ENCODE data around the gene UNCX.

The UNCX gene

GRCh38 chr7:1241258-1241602 is 8.6 kb downstream of the UNCX start:
- no peak for TF ChIP-seq EZH2phosphoT487 (IDR thresholded peaks at IDR 0.05; ENCODE audit: borderline replicate concordance)
- TF ChIP-seq, protein P1, sequence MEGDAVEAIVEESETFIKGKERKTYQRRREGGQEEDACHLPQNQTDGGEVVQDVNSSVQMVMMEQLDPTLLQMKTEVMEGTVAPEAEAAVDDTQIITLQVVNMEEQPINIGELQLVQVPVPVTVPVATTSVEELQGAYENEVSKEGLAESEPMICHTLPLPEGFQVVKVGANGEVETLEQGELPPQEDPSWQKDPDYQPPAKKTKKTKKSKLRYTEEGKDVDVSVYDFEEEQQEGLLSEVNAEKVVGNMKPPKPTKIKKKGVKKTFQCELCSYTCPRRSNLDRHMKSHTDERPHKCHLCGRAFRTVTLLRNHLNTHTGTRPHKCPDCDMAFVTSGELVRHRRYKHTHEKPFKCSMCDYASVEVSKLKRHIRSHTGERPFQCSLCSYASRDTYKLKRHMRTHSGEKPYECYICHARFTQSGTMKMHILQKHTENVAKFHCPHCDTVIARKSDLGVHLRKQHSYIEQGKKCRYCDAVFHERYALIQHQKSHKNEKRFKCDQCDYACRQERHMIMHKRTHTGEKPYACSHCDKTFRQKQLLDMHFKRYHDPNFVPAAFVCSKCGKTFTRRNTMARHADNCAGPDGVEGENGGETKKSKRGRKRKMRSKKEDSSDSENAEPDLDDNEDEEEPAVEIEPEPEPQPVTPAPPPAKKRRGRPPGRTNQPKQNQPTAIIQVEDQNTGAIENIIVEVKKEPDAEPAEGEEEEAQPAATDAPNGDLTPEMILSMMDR (conservative IDR thresholded peaks at IDR 0.05; ENCODE audit: low read length) = no peak
- Histone ChIP-seq H3K9me3 (ENCODE audit: insufficient read depth, low read depth, low read length) (no peaks in the 10 kb centered on the region), H4K20me1 (ENCODE audit: insufficient read depth, low read length, poor library complexity, severe bottlenecking) (no peaks in the 10 kb centered on the region), H3K4me2 (ENCODE audit: low read depth, low read length, poor library complexity, severe bottlenecking) (no peak overlapping the region), H3K4me1 (ENCODE audit: insufficient read depth, low read length, poor library complexity, severe bottlenecking) (no peaks in the 10 kb centered on the region), H3K36me3 (ENCODE audit: insufficient read depth, low read length) (no peaks in the 10 kb centered on the region), H3K9ac (ENCODE audit: low read depth, low read length, poor library complexity, severe bottlenecking) (no peak overlapping the region), H3K79me2 (ENCODE audit: insufficient read depth, low read length) (no peaks in the 10 kb centered on the region), H3K9me2 (replicated peaks; ENCODE audit: low read depth, low read length) (no peaks in the 10 kb centered on the region), H3F3A (ENCODE audit: low read depth) (no peaks in the 10 kb centered on the region), H3K4me3 (ENCODE audit: low read length, poor library complexity, severe bottlenecking) (no peak overlapping the region), H2AFZ (ENCODE audit: low read length) (no peak overlapping the region), H3K27me3 (ENCODE audit: insufficient read depth, low read length, poor library complexity, severe bottlenecking) (no peaks in the 10 kb centered on the region)

DNA sequence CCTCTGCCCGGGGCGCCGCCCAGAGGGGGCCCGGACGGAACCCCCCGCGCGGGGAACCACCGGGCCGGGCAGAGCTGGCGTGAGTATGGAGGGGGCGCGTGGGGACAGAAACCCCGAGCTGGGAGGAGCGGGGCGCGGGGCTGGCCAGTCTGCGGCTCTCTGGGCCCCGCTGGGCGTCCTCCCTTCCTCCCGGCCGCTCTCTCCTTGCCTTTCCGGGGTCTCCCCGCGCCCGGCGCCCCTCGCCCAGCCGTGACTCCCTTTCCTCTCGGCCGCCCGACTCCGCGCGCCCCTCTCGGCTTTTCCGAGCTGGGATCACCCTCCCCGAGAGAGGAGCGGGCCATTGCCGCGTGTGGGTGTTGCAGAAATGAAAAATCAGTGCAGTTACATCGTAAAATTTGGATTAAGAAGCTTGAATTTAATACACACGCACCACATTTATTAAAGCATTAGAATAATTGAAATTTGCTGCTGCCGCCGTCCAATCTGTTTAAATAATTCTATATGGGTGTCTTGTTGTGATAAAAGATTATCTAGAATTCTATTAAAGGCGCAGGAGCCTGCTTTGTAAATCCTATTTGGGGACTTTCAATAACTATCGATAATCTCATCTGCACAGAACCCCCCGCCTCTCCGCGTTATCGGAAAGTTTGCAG is 9.1 kb downstream of the UNCX start:
- TF ChIP-seq EZH2phosphoT487 (IDR thresholded peaks at IDR 0.05; ENCODE audit: borderline replicate concordance) = no peak
- TF ChIP-seq, protein P1 (conservative IDR thresholded peaks at IDR 0.05; ENCODE audit: low read length) = no peak
- H3F3A ChIP-seq (ENCODE audit: low read depth) = no peaks in the 10 kb centered on the region
- no peaks in the 10 kb centered on the region for H3K79me2 ChIP-seq (ENCODE audit: insufficient read depth, low read length)
- H3K27me3 ChIP-seq (ENCODE audit: insufficient read depth, low read length, poor library complexity, severe bottlenecking) = no peaks in the 10 kb centered on the region
- no peak overlapping the region for H3K9ac ChIP-seq (ENCODE audit: low read depth, low read length, poor library complexity, severe bottlenecking)
- H3K9me3 ChIP-seq (ENCODE audit: insufficient read depth, low read depth, low read length) = no peaks in the 10 kb centered on the region
- H3K4me3 ChIP-seq (ENCODE audit: low read length, poor library complexity, severe bottlenecking) = no peak overlapping the region
- H3K36me3 ChIP-seq (ENCODE audit: insufficient read depth, low read length) = no peaks in the 10 kb centered on the region
- no peak overlapping the region for H3K4me2 ChIP-seq (ENCODE audit: low read depth, low read length, poor library complexity, severe bottlenecking)
- no peak overlapping the region for H2AFZ ChIP-seq (ENCODE audit: low read length)
- no peaks in the 10 kb centered on the region for H3K9me2 ChIP-seq (replicated peaks; ENCODE audit: low read depth, low read length)
- H3K4me1 ChIP-seq (ENCODE audit: insufficient read depth, low read length, poor library complexity, severe bottlenecking) = no peaks in the 10 kb centered on the region
- H4K20me1 ChIP-seq (ENCODE audit: insufficient read depth, low read length, poor library complexity, severe bottlenecking) = no peaks in the 10 kb centered on the region

- H4K20me1 ChIP-seq (ENCODE audit: insufficient read depth, low read length, poor library complexity, severe bottlenecking) = no peaks in the 10 kb centered on the region
- no peaks in the 10 kb centered on the region for H3K79me2 ChIP-seq (ENCODE audit: insufficient read depth, low read length)
- H3F3A ChIP-seq (ENCODE audit: low read depth) = no peaks in the 10 kb centered on the region
- no peaks in the 10 kb centered on the region for H3K9me3 ChIP-seq (ENCODE audit: insufficient read depth, low read depth, low read length)
- no peaks in the 10 kb centered on the region for H3K4me1 ChIP-seq (ENCODE audit: insufficient read depth, low read length, poor library complexity, severe bottlenecking)
- no peaks in the 10 kb centered on the region for H3K36me3 ChIP-seq (ENCODE audit: insufficient read depth, low read length)
- H2AFZ ChIP-seq (ENCODE audit: low read length) = no peak overlapping the region
- no peak overlapping the region for H3K9ac ChIP-seq (ENCODE audit: low read depth, low read length, poor library complexity, severe bottlenecking)
- H3K4me3 ChIP-seq (ENCODE audit: low read length, poor library complexity, severe bottlenecking) = no peak overlapping the region
- H3K4me2 ChIP-seq (ENCODE audit: low read depth, low read length, poor library complexity, severe bottlenecking) = no peak overlapping the region
- no peaks in the 10 kb centered on the region for H3K27me3 ChIP-seq (ENCODE audit: insufficient read depth, low read length, poor library complexity, severe bottlenecking)
- no peaks in the 10 kb centered on the region for H3K9me2 ChIP-seq (replicated peaks; ENCODE audit: low read depth, low read length)
- TF ChIP-seq, protein P1 (conservative IDR thresholded peaks at IDR 0.05; ENCODE audit: low read length) = no peak
- TF ChIP-seq EZH2phosphoT487 (IDR thresholded peaks at IDR 0.05; ENCODE audit: borderline replicate concordance) = no peak
These were observed 9.6 kb downstream of the UNCX start for GRCh38 chr7:1242256-1242605.
